Activated naive CD4-positive, alpha-beta T cell treated with anti-CD3 and anti-CD28 coated beads, Interleukin-2, amount 50 U/mL, for 72 hours (primary cell): ENCODE results near the gene MAGEB10. TPM values are rescaled to one million over a fixed set of nuclear protein-coding genes. Genes with fewer than 3 reads are reported as not detected.
"Not testable (repeated sequence)": the region's sequence is repeated elsewhere in the genome, so short reads cannot be mapped to it uniquely, and the experiment has no call there.

Source experiments
- ATAC-seq, 2 donors: fragments of 150-1000 bp; cut with Tn5 transposase; 2 replicates each; pipeline ENCODE4 v1.10.0; 2021; ENCODE audit warnings: mild to moderate bottlenecking in 2 of 2, moderate library complexity in 2 of 2
- DNase-seq, 2 donors: peaks; one replicate each; pipeline ENCODE4 v3.0.0; 2021 to 2022; ENCODE audit warnings: low spot score in 2 of 2
- H3K27ac Mint-ChIP-seq, 2 donors: one replicate each; pipeline ENCODE4 v1.8.0; 2022; ENCODE audit warnings: mild to moderate bottlenecking in 2 of 2, mixed read lengths in 2 of 2
- H3K36me3 Mint-ChIP-seq, 2 donors: one replicate each; pipeline ENCODE4 v1.8.0; 2022; ENCODE audit warnings: mixed read lengths in 2 of 2
- H3K9me3 Mint-ChIP-seq, 2 donors: one replicate each; pipeline ENCODE4 v1.8.0; 2022; ENCODE audit warnings: mixed read lengths in 2 of 2
- total RNA-seq, 2 donors: library from RNA; stranded (reverse); gene quantifications; one replicate each; pipeline ENCODE4 v1.2.3, GENCODE V29; 2022

The MAGEB10 gene, protein sequence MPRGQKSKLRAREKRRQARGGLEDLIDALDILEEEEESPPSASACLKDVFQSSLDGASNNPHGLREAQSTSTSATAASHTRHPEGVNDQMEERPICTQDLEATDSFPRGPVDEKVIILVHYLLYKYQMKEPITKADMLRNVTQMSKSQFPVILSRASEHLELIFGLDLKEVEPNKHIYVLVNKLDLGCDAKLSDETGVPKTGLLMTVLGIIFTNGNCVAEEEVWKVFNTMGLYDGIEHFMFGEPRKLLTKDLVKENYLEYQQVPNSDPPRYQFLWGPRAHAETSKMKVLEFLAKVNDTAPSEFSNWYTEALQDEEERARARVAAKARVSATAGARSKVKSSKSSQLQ
- not detected for total RNA-seq

DNA sequence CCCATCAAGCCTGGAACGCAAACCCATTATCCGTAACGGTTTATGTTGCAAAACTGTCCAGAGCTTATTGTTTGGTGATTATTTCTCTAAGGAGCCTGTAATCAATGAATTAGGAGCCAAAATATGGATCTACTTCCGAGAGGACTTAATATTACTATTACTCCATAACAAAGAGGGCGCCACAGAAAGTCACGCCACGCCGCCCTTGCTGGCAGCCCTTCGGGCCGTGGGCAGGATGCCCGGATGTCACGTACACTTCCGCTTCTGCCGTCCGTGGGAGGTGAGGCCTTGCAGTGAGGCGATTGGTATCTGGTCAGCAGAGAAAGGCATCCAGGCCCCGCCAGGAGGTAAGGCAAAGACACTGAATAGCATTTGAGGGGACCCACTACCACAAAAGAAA is at the start of gene MAGEB10:
Gene MAGEB10 (plus strand): TSS at position 301 of the 400 bp plus-strand sequence. CDS start 13,317 bp downstream, outside the sequence.
- Mint-ChIP-seq H3K27ac (no peak within 1 kb of the TSS), H3K9me3 (peaks cover 0 to 4% of the 10 kb centered on the region in 2 donors), H3K36me3 (no peaks in the 10 kb centered on the region)
- ATAC-seq (no peak), DNase-seq (no peak)

DNA sequence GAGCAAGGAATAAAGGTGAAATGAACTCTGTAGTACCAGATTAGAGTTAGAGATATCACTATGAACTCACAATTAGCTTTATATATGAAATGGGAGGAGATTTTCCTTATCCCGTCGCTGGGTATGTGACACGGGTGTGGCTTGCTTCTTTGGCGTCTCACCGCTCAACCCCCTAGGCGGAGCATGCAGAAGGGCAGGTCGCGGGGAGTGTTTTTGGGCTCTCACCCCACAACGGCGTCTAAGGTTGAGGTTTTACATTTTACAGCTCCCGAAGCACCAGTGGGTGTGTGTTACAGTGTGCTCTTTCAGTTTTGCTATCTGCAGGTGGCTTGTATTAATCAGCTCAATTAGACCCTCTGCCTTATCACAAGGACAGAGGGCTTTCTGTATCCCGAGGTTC is 42.1 kb upstream of the MAGEB10 start:
- DNase-seq, result no peak
- ATAC-seq, result no peak
- Mint-ChIP-seq H3K36me3 (no peaks in the 10 kb centered on the region), H3K27ac (no peak overlapping the region), H3K9me3 (peaks cover 0 to 4% of the 10 kb centered on the region in 2 donors)

DNA sequence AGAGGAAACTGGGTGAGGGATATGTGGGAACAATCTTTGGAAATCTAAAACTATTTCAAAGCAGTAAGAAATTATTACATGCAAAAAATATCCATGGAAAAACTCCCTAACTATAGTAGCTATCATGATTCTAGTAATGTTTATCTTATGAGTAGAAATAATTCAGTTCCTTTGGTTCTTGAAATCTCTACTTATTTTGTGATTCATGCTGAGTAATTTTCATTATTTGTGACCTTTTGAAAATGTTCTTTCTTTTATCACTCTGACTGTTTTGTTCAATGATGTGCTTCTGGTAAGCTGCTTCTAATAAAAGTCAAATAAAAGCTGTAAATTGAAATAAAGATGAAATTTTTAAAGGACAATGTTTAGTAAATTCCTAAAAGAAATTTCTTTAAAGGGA is 40.4 kb upstream of the MAGEB10 start:
- Mint-ChIP-seq H3K27ac (no peak overlapping the region), H3K9me3 (peaks cover 0 to 4% of the 10 kb centered on the region in 2 donors), H3K36me3 (no peaks in the 10 kb centered on the region)
- ATAC-seq (no peak), DNase-seq (no peak)

DNA sequence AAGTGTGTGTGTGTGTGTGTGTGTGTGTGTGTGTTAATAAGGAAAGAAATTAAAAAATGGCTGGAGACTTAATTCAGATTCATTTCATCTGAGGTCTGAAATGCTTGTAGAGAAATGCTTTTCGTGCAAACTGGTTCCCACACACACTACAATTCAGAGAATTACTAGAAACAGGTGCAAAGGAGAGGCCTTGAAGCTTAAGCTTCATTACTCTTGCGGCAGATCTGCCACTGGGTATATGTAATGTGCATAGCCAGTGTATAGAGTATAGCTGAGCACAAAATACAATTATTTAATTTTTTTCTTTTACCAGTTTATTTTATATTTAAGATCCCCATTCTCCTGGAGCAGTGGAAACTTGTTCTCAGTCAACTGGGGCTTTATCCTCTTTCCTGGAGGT is 31.8 kb upstream of the MAGEB10 start:
- Mint-ChIP-seq H3K27ac (no peak overlapping the region), H3K9me3 (peaks cover 0 to 4% of the 10 kb centered on the region in 2 donors), H3K36me3 (no peaks in the 10 kb centered on the region)
- ATAC-seq, result no peak
- DNase-seq, result no peak

DNA sequence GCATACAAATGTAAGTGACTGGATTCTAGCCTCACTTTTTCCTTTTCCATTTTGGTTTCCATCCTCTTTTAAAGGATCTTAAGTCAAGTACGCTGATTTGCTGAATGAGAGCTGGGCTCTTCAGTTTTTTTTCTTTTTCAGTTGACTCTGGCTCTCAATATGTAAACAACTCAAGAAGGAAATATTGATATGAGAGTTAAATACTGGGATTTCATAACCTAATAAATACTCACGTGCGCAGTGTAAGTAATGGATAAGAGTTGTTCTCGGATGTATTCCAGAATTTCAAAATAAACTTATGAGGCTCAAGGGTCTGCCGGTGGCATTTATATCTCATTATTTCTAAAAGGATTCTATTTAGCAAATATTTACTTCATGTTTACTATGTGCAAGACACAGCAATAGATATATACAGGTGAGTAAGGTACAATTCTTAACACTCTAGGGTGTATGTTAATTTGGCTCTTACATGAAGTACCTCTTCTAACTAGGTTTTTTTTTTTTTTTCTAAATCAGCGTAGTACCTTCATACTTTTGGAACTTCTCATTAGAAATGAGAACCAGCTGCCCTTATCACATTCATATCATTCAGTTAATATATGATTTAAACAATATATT is 11.0 kb upstream of the MAGEB10 start:
- Mint-ChIP-seq H3K27ac (no peak overlapping the region), H3K36me3 (no peaks in the 10 kb centered on the region), H3K9me3 (no peaks in the 10 kb centered on the region)
- no peak for DNase-seq
- ATAC-seq, result no peak

DNA sequence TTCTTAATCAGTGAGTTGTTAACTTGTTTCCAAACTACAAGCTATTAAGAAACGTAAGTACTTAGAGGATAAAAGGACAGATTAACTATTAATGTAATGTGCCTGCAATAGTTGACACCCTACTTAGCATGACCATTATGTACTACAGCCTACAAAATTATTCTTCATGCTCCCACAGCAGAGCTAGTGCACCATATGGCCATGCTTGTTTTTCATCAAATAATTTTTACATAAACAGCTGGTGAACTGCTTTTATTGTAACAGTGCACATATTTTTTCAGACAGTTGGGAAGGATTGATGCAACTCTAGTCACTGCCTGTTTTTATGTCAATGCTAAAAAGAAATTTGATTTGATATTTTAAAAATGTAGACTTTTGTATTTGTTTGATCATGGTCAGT is 10.2 kb upstream of the MAGEB10 start:
- ATAC-seq (no peak), DNase-seq (no peak)
- H3K9me3 Mint-ChIP-seq, result peaks cover 0 to 4% of the 10 kb centered on the region in 2 donors

DNA sequence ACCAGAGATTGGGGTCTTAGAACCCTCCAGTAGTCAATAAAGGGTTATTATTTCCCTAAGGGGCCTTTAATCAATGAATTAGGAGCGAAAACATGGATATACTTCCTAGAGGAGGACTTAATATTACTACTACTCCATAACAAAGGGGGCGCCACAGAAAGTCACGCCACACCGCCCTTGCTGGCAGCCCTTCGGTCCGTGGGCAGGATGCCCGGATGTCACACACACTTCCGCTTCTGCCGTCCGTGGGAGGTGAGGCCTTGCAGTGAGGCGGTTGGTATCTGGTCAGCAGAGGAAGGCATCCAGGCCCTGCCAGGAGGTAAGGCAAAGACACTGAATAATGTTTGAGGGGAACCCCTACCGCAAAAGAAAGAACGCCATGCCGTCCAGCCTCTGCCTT is 436 bp downstream of the MAGEB10 start:
- H3K36me3 Mint-ChIP-seq, result no peaks in the 10 kb centered on the region
- DNase-seq (no peak), ATAC-seq (no peak)
- peaks cover 0 to 5% of the 10 kb centered on the region in 2 donors for H3K9me3 Mint-ChIP-seq
- no peak overlapping the region for H3K27ac Mint-ChIP-seq

More for the DNA sequence above, 10.2 kb upstream of the MAGEB10 start:
- Mint-ChIP-seq H3K36me3 (no peaks in the 10 kb centered on the region), H3K27ac (no peak overlapping the region)

DNA sequence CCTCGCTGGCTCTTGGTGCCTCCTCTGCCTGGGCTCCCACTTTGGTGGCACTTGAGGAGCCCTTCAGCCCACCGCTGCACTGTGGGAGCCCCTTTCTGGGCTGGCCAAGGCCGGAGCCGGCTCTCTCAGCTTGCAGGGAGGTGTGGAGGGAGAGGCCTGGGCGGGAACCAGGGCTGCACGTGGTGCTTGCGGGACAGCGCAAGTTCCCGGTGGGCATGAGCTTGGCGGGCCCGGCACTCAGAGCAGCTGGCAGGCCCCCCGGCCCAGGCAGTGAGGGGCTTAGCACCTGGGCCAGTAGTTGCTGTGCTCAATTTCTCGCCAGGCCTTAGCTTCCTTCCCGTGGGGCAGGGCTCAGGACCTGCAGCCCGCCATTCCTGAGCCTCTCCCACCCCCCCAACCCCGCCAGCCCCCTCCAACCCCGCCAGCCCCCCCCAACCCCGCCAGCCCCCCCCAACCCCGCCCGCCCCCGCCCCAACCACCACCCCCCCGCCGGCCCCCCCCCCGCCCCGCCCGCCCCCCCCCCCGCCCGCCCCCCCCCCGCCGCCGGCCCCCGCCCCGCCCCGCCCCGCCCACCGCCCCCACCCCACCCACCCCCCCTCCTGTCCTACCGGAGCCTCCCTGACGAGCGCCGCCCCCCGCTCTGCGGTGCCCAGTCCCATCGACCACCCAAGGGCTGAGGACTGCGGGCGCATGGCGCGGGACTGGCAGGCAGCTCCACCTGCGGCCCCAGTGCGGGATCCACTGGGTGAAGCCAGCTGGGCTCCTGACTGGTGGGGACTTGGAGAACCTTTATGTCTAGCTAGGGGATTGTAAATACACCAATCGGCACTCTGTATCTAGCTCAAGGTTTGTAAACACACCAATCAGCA is 1.4 kb downstream of the MAGEB10 start:
- not testable (repeated sequence) for DNase-seq, H3K36me3 Mint-ChIP-seq, H3K9me3 Mint-ChIP-seq, H3K27ac Mint-ChIP-seq, ATAC-seq

DNA sequence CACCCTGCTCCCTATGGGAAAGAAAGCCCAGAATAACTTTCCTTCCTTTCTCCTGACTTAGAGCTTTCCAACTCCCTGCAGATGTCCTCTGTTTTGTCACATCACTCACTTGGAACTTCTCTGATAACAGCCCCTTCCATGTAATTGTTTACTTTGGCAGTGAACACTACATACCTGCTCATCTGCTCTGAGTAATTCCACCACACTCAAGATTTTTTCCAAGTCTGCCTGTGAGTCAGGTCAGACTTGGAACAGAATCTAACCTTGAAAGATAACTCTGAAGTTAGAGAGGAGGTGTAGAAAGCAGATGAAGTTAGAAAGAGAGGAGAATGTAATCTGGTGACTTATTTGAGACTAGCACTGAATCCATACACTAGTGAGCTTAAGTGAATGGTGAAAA is 7.4 kb downstream of the MAGEB10 start:
- peaks cover 0 to 7% of the 10 kb centered on the region in 2 donors for H3K9me3 Mint-ChIP-seq
- no peaks in the 10 kb centered on the region for H3K36me3 Mint-ChIP-seq
- no peak overlapping the region for H3K27ac Mint-ChIP-seq
- no peak for ATAC-seq
- no peak for DNase-seq

DNA sequence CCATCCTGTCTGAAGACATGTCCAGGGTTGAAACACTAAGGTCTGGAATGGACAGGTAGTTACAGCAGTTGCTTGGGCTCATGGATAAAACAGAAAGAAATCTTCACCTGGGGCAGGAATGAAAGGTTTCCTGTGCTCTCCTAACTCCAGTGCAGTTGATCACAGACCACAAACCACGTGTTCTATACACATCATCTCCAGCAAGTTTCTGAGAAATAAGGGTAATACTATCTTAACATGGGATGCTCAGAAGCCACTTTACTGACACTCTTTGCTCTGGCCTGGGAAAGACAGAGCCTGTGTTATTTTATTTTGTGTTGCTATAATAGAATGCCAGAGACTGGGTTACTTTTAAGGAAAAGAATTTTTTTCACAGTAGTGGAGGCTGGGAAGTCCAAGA is 16.0 kb downstream of the MAGEB10 start:
- ATAC-seq (no peak), DNase-seq (no peak)
- Mint-ChIP-seq H3K36me3 (no peaks in the 10 kb centered on the region), H3K27ac (no peak overlapping the region), H3K9me3 (no peaks in the 10 kb centered on the region)

DNA sequence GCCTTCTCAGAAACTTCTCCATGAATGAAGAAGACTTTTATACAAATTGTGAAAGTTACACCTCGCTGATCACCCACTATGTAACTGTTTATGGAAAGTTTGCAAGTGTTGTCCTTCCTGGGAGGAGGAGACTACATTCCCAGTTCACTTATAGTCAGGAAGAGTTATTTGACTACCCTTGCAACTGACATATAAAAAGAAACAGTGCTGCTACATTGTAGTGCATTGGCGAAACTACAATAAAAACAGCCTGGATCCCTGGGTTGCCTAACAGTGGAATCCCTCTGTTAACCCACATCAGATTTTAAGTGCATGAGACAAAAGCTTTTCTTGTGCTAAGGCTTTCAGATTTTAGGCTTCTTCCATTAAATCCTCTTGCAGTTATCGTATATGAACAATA is 30.4 kb downstream of the MAGEB10 start:
- Mint-ChIP-seq H3K36me3 (no peaks in the 10 kb centered on the region), H3K9me3 (peaks cover 0 to 5% of the 10 kb centered on the region in 2 donors), H3K27ac (no peak overlapping the region)
- ATAC-seq (no peak), DNase-seq (no peak)

DNA sequence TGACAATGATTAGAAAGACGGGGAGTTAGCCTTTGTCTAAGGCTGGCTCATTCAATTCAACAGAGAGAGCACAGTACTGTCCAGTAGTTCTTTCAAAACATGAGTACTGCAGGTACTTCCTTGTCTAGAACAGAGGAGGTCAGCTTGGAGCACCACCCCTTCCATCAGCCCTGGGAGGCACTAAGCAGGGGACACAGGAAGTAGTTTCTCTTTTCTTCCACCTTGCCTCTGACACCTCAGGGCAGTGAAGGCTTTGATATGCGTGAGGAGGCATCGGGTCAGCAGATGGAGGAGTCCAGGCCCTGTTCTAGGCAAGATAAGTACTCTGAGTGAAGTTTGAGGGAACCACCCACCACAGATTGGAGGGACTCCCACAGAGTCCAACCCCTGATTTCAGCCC is 33.1 kb downstream of the MAGEB10 start:
- H3K36me3 Mint-ChIP-seq, result no peaks in the 10 kb centered on the region
- H3K9me3 Mint-ChIP-seq, result peaks cover 0 to 5% of the 10 kb centered on the region in 2 donors
- no peak for DNase-seq
- ATAC-seq, result no peak
- H3K27ac Mint-ChIP-seq, result no peak overlapping the region

DNA sequence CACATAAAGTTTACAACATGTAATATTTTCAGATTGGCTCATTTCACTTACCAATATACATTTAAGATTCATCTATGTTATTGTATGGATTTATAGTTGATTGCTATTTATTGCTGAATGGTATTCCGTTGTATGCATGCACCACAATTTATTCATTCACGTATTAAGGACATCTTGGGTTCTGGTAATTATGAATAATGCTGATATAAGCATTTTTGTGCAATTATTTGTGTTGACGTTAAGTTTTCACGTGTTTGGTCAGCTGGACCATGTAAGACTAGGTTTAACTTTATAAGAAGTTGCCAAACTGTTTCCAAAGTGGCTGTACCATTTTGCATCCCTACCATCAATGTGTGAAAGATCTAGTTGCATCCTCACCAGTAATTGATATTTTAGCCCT is 35.1 kb downstream of the MAGEB10 start:
- no peak for DNase-seq
- no peaks in the 10 kb centered on the region for H3K36me3 Mint-ChIP-seq
- no peaks in the 10 kb centered on the region for H3K9me3 Mint-ChIP-seq
- H3K27ac Mint-ChIP-seq, result no peak overlapping the region
- ATAC-seq, result no peak

DNA sequence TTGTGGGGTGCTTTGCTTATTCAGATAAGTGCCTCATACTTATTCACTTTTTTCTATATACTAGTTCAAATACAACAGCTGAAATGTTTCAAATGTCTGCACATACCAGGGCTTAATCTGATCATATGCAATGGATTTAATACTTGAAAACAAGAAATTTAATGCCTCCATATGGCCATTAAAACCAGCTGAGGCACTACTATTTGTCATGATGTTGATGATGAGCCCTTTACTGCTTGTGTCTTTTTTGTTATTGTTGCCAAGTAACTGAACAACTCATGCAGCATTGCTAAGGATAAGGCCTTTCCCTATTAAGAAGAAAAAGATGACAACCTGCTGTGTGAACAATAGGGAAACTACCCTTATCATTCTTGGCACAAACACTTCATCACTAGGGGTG is 52.5 kb downstream of the MAGEB10 start:
- H3K36me3 Mint-ChIP-seq, result no peaks in the 10 kb centered on the region
- DNase-seq, result no peak
- no peak for ATAC-seq
- peaks cover 4% of the 10 kb centered on the region in 2 donors for H3K9me3 Mint-ChIP-seq
- H3K27ac Mint-ChIP-seq, result no peak overlapping the region

DNA sequence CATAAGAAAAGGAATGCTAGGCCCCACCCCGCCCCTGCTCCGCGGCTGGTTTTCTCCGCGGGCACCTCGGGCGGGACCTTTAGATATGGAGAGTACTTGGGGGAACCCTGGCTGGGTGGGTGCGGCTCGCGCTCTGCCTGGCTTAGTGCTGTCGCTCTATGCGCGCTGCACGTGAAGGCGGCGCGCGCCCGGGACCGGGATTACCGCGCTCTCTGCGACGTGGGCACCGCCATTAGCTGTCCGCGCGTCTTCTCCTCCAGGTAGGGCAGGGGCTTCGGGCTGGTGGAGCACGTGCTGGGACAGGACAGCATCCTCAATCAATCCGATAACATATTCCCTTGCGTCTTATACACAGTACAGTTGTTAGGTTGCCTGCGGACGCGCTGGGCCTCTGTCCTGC is 56.0 kb downstream of the MAGEB10 start:
- no peaks in the 10 kb centered on the region for H3K36me3 Mint-ChIP-seq
- ATAC-seq (no peak), DNase-seq (no peak)
- H3K9me3 Mint-ChIP-seq, result peaks cover 4 to 7% of the 10 kb centered on the region in 2 donors
- no peak overlapping the region for H3K27ac Mint-ChIP-seq
